Stimulated activated CD8-positive, alpha-beta memory T cell treated with anti-CD3 and anti-CD28 coated beads, Interleukin-7, amount 100 ng/mL, for 1 hour (primary cell): ENCODE data around the gene DHRS3.

ENCODE experiments used
- DNase-seq, 2 donors: peaks; one replicate each; pipeline ENCODE4 v3.0.0-alpha.2; 2020; ENCODE audit warnings: low read depth in 2 of 2

Gene DHRS3

GRCh38 chr1:12518931-12519692 lies 98.9 kb downstream of the DHRS3 start:
- no peak for DNase-seq
